GM18907 (cell line): ENCODE measurements around the gene RBM7.

Source experiments
- ATAC-seq: cut with Tn5 transposase; IDR thresholded peaks from one replicate; pipeline ENCODE4 v1.9.1; 2021; ENCODE audit warnings: mild to moderate bottlenecking, moderate library complexity; ENCODE audit not compliant: unreplicated experiment

Gene RBM7

GRCh38 chr11:114447444-114447843, 47.0 kb downstream of the RBM7 start:
- no peak for ATAC-seq

- ATAC-seq, result no peak
Observed at GRCh38 chr11:114447892-114448291, 47.4 kb downstream of the RBM7 start.

GRCh38 chr11:114448749-114449482, 48.5 kb downstream of the RBM7 start:
- no peak for ATAC-seq

- no peak for ATAC-seq
Observed at GRCh38 chr11:114449845-114450244, 49.4 kb downstream of the RBM7 start.

- no peak for ATAC-seq
Observed at GRCh38 chr11:114452399-114452798, 51.9 kb downstream of the RBM7 start.
